Activated CD8-positive, alpha-beta memory T cell treated with anti-CD3 and anti-CD28 coated beads for 1 hour (primary cell): Measurements from ENCODE around the gene LSM7.
"Not testable (repeated sequence)": the region's sequence is repeated elsewhere in the genome, so short reads cannot be mapped to it uniquely, and the experiment has no call there.

ENCODE experiments used
- DNase-seq, 2 donors: peaks; one replicate each; pipeline ENCODE4 v3.0.0-alpha.2; 2020; ENCODE audit warnings: low read depth in 1 of 2; ENCODE audit errors: extremely low read depth in 1 of 2

LSM7 gene

GRCh38 chr19:2355168-2356035, 27.0 kb upstream of the LSM7 start:
- no peak for DNase-seq

GRCh38 chr19:2354670-2355069, 26.3 kb upstream of the LSM7 start:
- no peak for DNase-seq

- DNase-seq = no peak
These were observed 25.7 kb upstream of the LSM7 start for GRCh38 chr19:2353887-2354592.

- DNase-seq = no peak
These were observed 24.9 kb upstream of the LSM7 start for GRCh38 chr19:2353159-2353886.

GRCh38 chr19:2352121-2352520, 23.7 kb upstream of the LSM7 start:
- DNase-seq = no peak

- no peak for DNase-seq
These were observed 23.2 kb upstream of the LSM7 start for GRCh38 chr19:2351591-2351990.

- no peak for DNase-seq
These were observed 22.3 kb upstream of the LSM7 start for GRCh38 chr19:2350656-2351055.

- not testable (repeated sequence) for DNase-seq
These were observed 21.4 kb upstream of the LSM7 start for GRCh38 chr19:2349818-2350217.

GRCh38 chr19:2345794-2346663, 17.6 kb upstream of the LSM7 start:
- no peak for DNase-seq

GRCh38 chr19:2345076-2345475, 16.7 kb upstream of the LSM7 start:
- DNase-seq = no peak

- DNase-seq = no peak
These were observed 16.0 kb upstream of the LSM7 start for GRCh38 chr19:2344381-2344870.

GRCh38 chr19:2343289-2343982, 15.1 kb upstream of the LSM7 start:
- DNase-seq = no peak

- no peak for DNase-seq
These were observed 14.4 kb upstream of the LSM7 start for GRCh38 chr19:2342656-2343288.

GRCh38 chr19:2341982-2342381, 13.6 kb upstream of the LSM7 start:
- DNase-seq = no peak

GRCh38 chr19:2341244-2341751, 12.9 kb upstream of the LSM7 start:
- no peak for DNase-seq

GRCh38 chr19:2340496-2341243, 12.3 kb upstream of the LSM7 start:
- DNase-seq = no peak

- no peak for DNase-seq
These were observed 11.4 kb upstream of the LSM7 start for GRCh38 chr19:2339644-2340310.
